Midbrain (tissue), 1 donor: ENCODE measurements around the gene FOXP1.
A peak's percentile ranks its signal among the peaks of the same experiment; 100 is the strongest.

Experiments used
- DNase-seq: peaks from one replicate; lab custom pipeline; 2025; lab: John Stamatoyannopoulos, UW

FOXP1 gene

GRCh38 chr3:71148455-71149060 lies 435.0 kb downstream of the FOXP1 start:
- no peak for DNase-seq

GRCh38 chr3:71146673-71147072 lies 436.9 kb downstream of the FOXP1 start:
- DNase-seq: no peak

- no peak for DNase-seq
These were observed 437.6 kb downstream of the FOXP1 start for GRCh38 chr3:71145954-71146353.

GRCh38 chr3:71144525-71145253 lies 438.8 kb downstream of the FOXP1 start:
- DNase-seq: no peak

GRCh38 chr3:71143493-71143892 lies 440.0 kb downstream of the FOXP1 start:
- DNase-seq: no peak

- DNase-seq: no peak
These were observed 440.9 kb downstream of the FOXP1 start for GRCh38 chr3:71142441-71143161.

- DNase-seq: no peak
These were observed 443.1 kb downstream of the FOXP1 start for GRCh38 chr3:71140477-71140876.

- no peak for DNase-seq
These were observed 444.0 kb downstream of the FOXP1 start for GRCh38 chr3:71139496-71139895.

- no peak for DNase-seq
These were observed 445.1 kb downstream of the FOXP1 start for GRCh38 chr3:71138410-71138809.

GRCh38 chr3:71136276-71136675 lies 447.3 kb downstream of the FOXP1 start:
- no peak for DNase-seq

- DNase-seq: no peak
These were observed 448.0 kb downstream of the FOXP1 start for GRCh38 chr3:71135373-71136088.

- no peak for DNase-seq
These were observed 449.0 kb downstream of the FOXP1 start for GRCh38 chr3:71134521-71134920.

GRCh38 chr3:71133865-71134264 lies 449.7 kb downstream of the FOXP1 start:
- DNase-seq: no peak

GRCh38 chr3:71132995-71133730 lies 450.4 kb downstream of the FOXP1 start:
- DNase-seq: no peak

GRCh38 chr3:71131375-71132314 lies 451.9 kb downstream of the FOXP1 start:
- no peak for DNase-seq

- peak; percentile 68 for DNase-seq
These were observed 452.8 kb downstream of the FOXP1 start for GRCh38 chr3:71130471-71131374.

GRCh38 chr3:71129611-71130431 lies 453.7 kb downstream of the FOXP1 start:
- peak; percentile 66 for DNase-seq

- no peak for DNase-seq
These were observed 454.6 kb downstream of the FOXP1 start for GRCh38 chr3:71128961-71129360.

GRCh38 chr3:71127844-71128243 lies 455.7 kb downstream of the FOXP1 start:
- DNase-seq: no peak
